ENCODE data around the gene JAZF1. TPM values are rescaled to one million over a fixed set of nuclear protein-coding genes. Genes with fewer than 3 reads are reported as not detected.

Gene JAZF1
- polyA plus RNA-seq, 1 experiment: 11.6 TPM

DNA sequence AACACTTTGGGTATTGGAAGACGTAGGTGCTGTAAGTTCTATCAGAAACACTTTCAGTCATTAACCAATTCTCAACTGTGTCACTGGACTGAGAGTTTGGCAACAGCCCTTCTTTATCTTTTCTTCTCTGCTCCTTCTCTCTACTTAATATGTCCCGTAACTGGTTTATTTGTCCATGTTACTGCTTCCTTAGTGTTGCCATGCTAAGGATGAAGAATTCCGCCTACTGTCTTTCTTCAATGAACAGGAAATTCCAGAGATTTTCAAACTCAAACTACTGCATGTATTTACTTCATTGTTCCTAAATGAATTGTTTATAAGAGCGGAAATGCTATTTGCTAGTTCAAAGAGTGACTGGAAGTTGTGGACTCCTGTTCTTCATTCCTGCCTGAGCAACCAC lies 296.9 kb downstream of the JAZF1 start:
- Histone ChIP-seq H3K36me3 (ENCODE audit: control insufficient read depth, insufficient read depth, low read length) (no peaks in the 10 kb centered on the region), H3K4me3 (ENCODE audit: low read depth, low read length) (no peak overlapping the region), H3K27me3 (ENCODE audit: control insufficient read depth, insufficient read depth, low read length) (no peaks in the 10 kb centered on the region)
- POLR2A ChIA-PET: no interaction called here
- CTCF ChIA-PET: no interaction called here
- TF ChIP-seq, protein P1, sequence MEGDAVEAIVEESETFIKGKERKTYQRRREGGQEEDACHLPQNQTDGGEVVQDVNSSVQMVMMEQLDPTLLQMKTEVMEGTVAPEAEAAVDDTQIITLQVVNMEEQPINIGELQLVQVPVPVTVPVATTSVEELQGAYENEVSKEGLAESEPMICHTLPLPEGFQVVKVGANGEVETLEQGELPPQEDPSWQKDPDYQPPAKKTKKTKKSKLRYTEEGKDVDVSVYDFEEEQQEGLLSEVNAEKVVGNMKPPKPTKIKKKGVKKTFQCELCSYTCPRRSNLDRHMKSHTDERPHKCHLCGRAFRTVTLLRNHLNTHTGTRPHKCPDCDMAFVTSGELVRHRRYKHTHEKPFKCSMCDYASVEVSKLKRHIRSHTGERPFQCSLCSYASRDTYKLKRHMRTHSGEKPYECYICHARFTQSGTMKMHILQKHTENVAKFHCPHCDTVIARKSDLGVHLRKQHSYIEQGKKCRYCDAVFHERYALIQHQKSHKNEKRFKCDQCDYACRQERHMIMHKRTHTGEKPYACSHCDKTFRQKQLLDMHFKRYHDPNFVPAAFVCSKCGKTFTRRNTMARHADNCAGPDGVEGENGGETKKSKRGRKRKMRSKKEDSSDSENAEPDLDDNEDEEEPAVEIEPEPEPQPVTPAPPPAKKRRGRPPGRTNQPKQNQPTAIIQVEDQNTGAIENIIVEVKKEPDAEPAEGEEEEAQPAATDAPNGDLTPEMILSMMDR (IDR thresholded peaks at IDR 0.05; ENCODE audit: insufficient read depth, low read depth, low read length): no peak
- no peak for DNase-seq (ENCODE audit: low read depth)

DNA sequence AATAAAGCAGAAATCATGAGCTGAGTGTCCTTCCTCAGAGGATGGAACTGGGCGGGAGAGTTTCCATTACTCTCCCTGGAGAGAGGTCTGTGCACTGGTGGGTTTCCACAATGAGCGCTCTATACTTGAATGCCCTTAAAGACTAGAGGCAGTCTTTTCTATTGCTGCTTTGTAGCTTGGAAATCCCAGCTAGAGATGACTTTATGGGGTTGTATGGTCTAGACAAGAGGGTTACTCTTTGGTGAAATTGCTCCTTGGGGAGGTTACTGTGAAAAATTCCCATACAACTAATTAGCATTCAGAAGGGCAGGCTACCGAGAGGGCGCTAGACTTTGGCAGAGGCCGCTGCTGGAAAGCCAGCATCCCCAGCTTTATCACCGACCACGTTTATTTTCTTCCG lies 303.8 kb downstream of the JAZF1 start:
- ChIA-PET CTCF (interaction anchor here (0.6 kb wide), 1 partner anchor 575 kb away, joined by 3 read pairs; no protein-coding TSS in a partner anchor), POLR2A (no interaction called here)
- no peak for DNase-seq (ENCODE audit: low read depth)
- Histone ChIP-seq H3K27me3 (ENCODE audit: control insufficient read depth, insufficient read depth, low read length) (no peaks in the 10 kb centered on the region), H3K4me3 (ENCODE audit: low read depth, low read length) (no peak overlapping the region), H3K36me3 (ENCODE audit: control insufficient read depth, insufficient read depth, low read length) (no peaks in the 10 kb centered on the region)
- TF ChIP-seq, protein P1 (IDR thresholded peaks at IDR 0.05; ENCODE audit: insufficient read depth, low read depth, low read length): no peak

DNA sequence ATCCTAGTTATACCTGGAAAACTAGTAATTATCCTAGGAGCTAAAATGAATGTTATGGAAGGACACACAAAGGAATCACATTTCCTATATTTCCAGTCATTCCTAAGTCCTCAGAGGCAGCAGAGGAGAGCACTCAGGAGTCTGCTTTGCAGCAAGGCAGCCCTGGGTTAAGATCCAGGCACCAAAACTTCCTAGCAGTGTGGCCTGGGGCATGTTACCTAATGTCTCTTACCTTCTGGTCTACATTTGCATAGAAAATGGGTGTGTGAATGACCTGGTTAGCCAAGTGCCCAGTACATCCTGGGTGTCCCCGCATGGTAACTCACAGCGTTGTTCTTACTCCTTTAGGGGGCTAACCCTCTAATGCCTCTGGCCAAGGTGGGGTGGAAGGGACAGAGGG lies 304.8 kb downstream of the JAZF1 start:
- Histone ChIP-seq H3K4me3 (ENCODE audit: low read depth, low read length) (no peak overlapping the region), H3K27me3 (ENCODE audit: control insufficient read depth, insufficient read depth, low read length) (no peaks in the 10 kb centered on the region), H3K36me3 (ENCODE audit: control insufficient read depth, insufficient read depth, low read length) (no peaks in the 10 kb centered on the region)
- no peak for DNase-seq (ENCODE audit: low read depth)
- POLR2A ChIA-PET: no interaction called here
- CTCF ChIA-PET: no interaction called here
- TF ChIP-seq, protein P1 (IDR thresholded peaks at IDR 0.05; ENCODE audit: insufficient read depth, low read depth, low read length): no peak

DNA sequence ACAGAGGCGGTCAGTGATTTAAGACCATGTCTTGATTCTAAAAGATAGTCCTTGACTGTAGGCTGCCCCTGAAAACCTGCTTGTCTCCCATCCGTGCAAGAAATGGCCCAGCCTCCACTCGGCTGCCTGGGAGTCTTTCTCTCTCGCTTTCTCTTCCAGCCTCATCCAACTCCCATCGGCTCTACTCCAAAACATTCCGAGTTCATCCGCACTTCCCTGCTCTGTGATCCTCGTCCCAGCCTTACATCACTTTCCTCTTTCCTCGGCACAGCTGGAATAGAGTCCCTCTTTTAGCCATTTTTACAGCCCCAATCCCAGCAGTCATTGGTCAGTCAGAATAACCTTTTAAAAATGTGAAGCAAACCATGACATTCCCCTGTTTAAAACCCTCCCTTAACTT lies 305.5 kb downstream of the JAZF1 start:
- H3K4me3 ChIP-seq (ENCODE audit: low read depth, low read length): no peak overlapping the region
- no peaks in the 10 kb centered on the region for H3K36me3 ChIP-seq (ENCODE audit: control insufficient read depth, insufficient read depth, low read length)
- ChIA-PET CTCF (no interaction called here), POLR2A (no interaction called here)
- TF ChIP-seq, protein P1 (IDR thresholded peaks at IDR 0.05; ENCODE audit: insufficient read depth, low read depth, low read length): no peak
- no peak for DNase-seq (ENCODE audit: low read depth)
- no peaks in the 10 kb centered on the region for H3K27me3 ChIP-seq (ENCODE audit: control insufficient read depth, insufficient read depth, low read length)

DNA sequence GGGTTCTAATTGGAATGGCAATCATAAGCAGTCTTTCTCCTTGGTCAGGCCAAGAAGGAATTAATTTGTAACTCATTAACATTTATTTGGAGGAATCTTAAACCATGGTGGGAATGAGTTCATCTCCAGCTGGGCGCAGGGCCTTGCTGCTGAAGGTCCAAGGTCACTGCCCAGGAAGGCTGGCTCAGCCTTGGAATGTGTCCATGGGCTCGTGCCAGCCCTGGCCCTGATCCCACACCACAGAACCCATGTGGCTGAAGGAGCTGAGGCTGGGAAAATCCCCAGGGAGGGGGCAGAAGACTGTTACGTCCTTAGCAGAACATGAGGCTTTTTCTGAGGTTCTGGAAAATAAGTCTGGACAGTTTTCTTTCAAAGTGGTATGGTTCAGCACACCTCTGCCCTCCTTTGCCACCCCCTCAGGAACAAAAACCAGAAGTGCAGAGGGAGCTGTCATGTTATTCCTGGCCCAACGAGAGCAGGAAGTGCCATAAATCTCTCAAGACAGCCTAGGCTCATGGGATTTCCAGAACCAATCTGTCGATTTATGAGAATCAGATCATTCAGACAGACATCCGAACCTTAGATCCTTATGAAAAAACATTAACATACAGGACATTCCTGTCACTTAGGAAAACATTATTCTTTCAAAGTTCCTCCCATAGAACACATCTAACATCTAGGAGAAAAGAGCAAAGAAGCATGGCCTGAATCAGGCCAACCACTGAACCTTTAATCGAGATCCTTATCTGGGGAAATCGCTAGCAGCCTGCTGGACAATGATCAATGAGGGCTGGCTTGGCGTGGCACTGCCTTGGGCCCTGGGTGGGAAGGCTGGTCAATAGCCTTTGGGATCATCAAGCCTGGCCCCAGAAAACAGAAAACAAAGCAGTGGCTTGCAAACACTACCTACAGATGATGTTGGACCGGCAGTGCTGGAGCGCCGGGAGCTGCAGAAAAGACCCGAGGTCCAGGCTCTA lies 306.3 kb downstream of the JAZF1 start:
- DNase-seq (ENCODE audit: low read depth): no peak
- ChIA-PET CTCF (no interaction called here), POLR2A (no interaction called here)
- Histone ChIP-seq H3K4me3 (ENCODE audit: low read depth, low read length) (no peak overlapping the region), H3K36me3 (ENCODE audit: control insufficient read depth, insufficient read depth, low read length) (no peaks in the 10 kb centered on the region), H3K27me3 (ENCODE audit: control insufficient read depth, insufficient read depth, low read length) (no peaks in the 10 kb centered on the region)
- TF ChIP-seq, protein P1 (IDR thresholded peaks at IDR 0.05; ENCODE audit: insufficient read depth, low read depth, low read length): no peak

All from BJ (cell line).